T1000 (cell line): Measurements from ENCODE around the gene SERBP1.

Experiments
- DNase-seq: peaks from one replicate; lab custom pipeline; 2025; ENCODE audit warnings: mixed read lengths; lab: John Stamatoyannopoulos, UW

Gene SERBP1

DNA sequence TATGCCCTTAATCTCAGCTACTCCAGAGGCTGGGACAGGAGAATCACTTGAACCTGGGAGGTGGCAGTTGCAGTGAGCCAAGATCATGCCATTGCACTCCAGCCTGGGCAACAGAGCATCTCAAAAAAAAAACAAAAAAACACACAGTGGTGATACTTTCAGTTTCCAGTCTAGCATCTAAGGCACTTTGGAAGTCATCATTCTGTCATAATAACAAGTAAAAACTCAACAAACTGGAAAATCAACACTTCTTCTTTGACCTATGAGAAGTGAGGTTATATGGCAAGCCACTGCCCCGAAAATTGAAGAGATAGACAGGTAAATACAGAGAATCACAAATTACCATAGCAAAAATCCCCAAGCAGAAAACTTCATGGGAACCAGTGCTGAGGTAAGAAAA lies 70.6 kb downstream of the SERBP1 start:
- DNase-seq = no peak
